ENCODE measurements around the gene PACS2.

Gene PACS2

GRCh38 chr14:105346876-105347586 lies 32.5 kb downstream of the PACS2 start:
- no peak for DNase-seq (ENCODE audit: low read depth, low spot score)
- TF ChIP-seq CTCF (IDR thresholded peaks at IDR 0.05; ENCODE audit: insufficient read depth, low read length, missing control alignments): no peak
- no peak overlapping the region for H3K4me3 ChIP-seq (ENCODE audit: low read depth, low read length)
- POLR2A ChIA-PET: no interaction called here
- CTCF ChIA-PET: interaction anchor here (1.3 kb wide), 1 partner anchor 23 kb away, joined by 3 read pairs; no protein-coding TSS in a partner anchor

GRCh38 chr14:105347587-105347968 lies 33.0 kb downstream of the PACS2 start:
- CTCF ChIA-PET: no interaction called here
- POLR2A ChIA-PET: no interaction called here
- no peak for TF ChIP-seq CTCF (IDR thresholded peaks at IDR 0.05; ENCODE audit: insufficient read depth, low read length, missing control alignments)
- DNase-seq (ENCODE audit: low read depth, low spot score): no peak
- H3K4me3 ChIP-seq (ENCODE audit: low read depth, low read length): no peak overlapping the region

- ChIA-PET CTCF (no interaction called here), POLR2A (no interaction called here)
- no peak for DNase-seq (ENCODE audit: low read depth, low spot score)
- TF ChIP-seq CTCF (IDR thresholded peaks at IDR 0.05; ENCODE audit: insufficient read depth, low read length, missing control alignments): no peak
- H3K4me3 ChIP-seq (ENCODE audit: low read depth, low read length): no peak overlapping the region
Measured at GRCh38 chr14:105348169-105348944, 33.8 kb downstream of the PACS2 start.

- H3K4me3 ChIP-seq (ENCODE audit: low read depth, low read length): no peak overlapping the region
- DNase-seq (ENCODE audit: low read depth, low spot score): no peak
- POLR2A ChIA-PET: no interaction called here
- no peak for TF ChIP-seq CTCF (IDR thresholded peaks at IDR 0.05; ENCODE audit: insufficient read depth, low read length, missing control alignments)
- CTCF ChIA-PET: interaction anchor here (1.1 to 3.2 kb wide), 2 partner anchors 136 to 147 kb away, joined by 3 to 32 read pairs; no protein-coding TSS in a partner anchor
Measured at GRCh38 chr14:105348945-105349699, 34.6 kb downstream of the PACS2 start.

- TF ChIP-seq CTCF (IDR thresholded peaks at IDR 0.05; ENCODE audit: insufficient read depth, low read length, missing control alignments): no peak
- no peak overlapping the region for H3K4me3 ChIP-seq (ENCODE audit: low read depth, low read length)
- no peak for DNase-seq (ENCODE audit: low read depth, low spot score)
- ChIA-PET POLR2A (interaction anchor here (0.6 kb wide), 1 partner anchor 49 kb away, joined by 3 read pairs; no protein-coding TSS in a partner anchor), CTCF (interaction anchor here (0.6 to 3.2 kb wide), 6 partner anchors 18 to 147 kb away, joined by 3 to 32 read pairs (median 6); no protein-coding TSS in a partner anchor)
Measured at GRCh38 chr14:105349992-105350391, 35.4 kb downstream of the PACS2 start.
